Cortex of kidney (tissue), 1 donor: ENCODE data around the gene ICAM1.
"Not testable (repeated sequence)": the region's sequence is repeated elsewhere in the genome, so short reads cannot be mapped to it uniquely, and the experiment has no call there.

Experiments used
- DNase-seq: peaks from one replicate; lab custom pipeline; 2025; lab: John Stamatoyannopoulos, UW

The ICAM1 gene

GRCh38 chr19:10274589-10274988, 3.7 kb downstream of the ICAM1 start:
- DNase-seq: no peak

DNA sequence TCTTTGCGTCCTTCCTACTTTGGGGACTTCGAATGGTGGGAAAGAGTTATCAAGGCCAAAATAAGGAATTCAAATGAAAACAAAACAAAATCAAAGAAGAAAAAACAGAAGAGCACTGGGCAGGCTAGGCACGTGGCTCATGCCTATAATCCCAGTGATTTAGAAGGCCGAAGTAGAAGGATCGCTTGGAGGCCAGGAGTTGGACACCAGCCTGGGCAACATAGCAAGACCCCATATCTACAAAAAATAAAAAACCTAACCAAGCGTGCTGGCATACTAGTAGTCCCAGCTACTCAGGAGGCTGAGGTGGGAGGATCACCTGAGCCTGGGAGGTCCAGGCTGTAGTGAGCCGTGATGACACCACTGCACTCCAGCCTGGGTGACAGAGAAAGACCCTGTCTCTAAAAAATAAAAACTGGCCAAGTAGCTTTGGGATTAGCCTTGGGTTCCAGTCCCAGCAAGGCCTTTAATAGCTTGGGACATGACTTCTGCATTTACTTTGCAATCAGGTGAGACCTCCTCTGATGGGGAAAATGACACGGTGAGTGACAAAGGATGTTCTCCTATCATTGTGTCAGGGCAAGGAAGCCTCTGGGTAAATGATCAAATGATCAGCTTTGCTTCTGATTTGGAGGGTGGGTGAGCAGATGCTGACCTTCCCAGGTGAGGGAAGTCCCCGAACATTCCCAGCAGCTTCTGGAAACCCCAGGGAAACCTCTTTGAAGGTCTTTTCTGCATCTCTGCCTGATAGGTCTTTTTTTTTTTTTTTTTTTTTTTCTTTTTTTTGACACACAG, 7.1 kb downstream of the ICAM1 start:
- no peak for DNase-seq

- DNase-seq: no peak
Measured at GRCh38 chr19:10278935-10279334, 8.0 kb downstream of the ICAM1 start.

DNA sequence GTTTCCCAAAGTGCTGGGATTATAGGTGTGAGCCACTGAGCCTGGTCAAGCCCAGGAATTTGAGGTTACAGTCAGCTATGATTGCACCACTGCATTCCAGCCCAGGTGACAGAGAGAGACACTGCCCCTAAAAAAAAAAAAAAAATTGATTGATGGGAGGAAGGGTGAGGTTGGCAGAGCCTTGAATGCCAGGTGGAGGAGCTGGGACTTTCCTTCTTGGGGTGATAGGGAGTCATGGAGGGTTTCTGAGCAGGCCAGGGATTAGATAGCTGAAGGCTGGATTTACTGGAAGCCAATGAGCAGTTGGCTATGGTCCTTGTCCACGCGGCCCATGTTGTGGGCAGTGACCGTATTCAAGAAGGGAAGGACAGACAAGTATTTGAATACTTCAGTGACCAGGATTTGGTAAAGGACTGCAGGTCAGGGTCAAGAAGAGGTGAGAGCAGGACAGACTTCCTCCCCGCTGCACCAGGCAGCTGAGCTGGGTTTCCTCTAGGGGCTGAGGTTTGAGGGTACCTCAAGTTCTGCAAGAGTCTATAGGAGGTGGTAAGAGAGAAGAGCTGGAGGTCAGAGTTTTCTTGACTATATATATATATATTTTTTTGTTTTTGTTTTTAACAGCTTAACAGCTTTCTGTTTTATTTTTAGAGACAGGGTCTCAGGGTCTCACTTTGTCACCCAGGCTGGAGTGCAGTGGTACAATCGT, 9.0 kb downstream of the ICAM1 start:
- no peak for DNase-seq

- DNase-seq: not testable (repeated sequence)
Measured at GRCh38 chr19:10282043-10282442, 11.1 kb downstream of the ICAM1 start.

- DNase-seq: no peak
Measured at GRCh38 chr19:10283301-10284064, 12.6 kb downstream of the ICAM1 start.

- DNase-seq: no peak
Measured at GRCh38 chr19:10284065-10284959, 13.4 kb downstream of the ICAM1 start.

DNA sequence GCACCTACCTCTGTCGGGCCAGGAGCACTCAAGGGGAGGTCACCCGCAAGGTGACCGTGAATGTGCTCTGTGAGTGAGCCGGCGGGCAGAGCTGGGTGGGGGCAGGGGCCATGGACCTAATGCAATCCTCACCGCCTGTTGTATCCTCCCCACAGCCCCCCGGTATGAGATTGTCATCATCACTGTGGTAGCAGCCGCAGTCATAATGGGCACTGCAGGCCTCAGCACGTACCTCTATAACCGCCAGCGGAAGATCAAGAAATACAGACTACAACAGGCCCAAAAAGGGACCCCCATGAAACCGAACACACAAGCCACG, 14.0 kb downstream of the ICAM1 start:
- DNase-seq: no peak

DNA sequence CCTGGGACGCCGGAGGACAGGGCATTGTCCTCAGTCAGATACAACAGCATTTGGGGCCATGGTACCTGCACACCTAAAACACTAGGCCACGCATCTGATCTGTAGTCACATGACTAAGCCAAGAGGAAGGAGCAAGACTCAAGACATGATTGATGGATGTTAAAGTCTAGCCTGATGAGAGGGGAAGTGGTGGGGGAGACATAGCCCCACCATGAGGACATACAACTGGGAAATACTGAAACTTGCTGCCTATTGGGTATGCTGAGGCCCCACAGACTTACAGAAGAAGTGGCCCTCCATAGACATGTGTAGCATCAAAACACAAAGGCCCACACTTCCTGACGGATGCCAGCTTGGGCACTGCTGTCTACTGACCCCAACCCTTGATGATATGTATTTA, 14.5 kb downstream of the ICAM1 start:
- DNase-seq: no peak

DNA sequence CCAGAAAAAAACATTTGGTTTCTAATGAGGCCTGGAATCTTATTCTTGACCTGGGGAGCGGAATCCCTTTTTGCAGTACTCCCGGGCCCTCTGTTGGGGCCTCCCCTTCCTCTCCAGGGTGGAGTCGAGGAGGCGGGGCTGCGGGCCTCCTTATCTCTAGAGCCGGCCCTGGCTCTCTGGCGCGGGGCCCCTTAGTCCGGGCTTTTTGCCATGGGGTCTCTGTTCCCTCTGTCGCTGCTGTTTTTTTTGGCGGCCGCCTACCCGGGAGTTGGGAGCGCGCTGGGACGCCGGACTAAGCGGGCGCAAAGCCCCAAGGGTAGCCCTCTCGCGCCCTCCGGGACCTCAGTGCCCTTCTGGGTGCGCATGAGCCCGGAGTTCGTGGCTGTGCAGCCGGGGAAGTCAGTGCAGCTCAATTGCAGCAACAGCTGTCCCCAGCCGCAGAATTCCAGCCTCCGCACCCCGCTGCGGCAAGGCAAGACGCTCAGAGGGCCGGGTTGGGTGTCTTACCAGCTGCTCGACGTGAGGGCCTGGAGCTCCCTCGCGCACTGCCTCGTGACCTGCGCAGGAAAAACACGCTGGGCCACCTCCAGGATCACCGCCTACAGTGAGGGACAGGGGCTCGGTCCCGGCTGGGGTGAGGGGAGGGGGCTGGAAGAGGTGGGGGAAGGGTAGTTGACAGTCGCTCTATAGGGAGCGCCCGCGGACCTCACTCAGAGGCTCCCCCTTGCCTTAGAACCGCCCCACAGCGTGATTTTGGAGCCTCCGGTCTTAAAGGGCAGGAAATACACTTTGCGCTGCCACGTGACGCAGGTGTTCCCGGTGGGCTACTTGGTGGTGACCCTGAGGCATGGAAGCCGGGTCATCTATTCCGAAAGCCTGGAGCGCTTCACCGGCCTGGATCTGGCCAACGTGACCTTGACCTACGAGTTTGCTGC, 16.1 kb downstream of the ICAM1 start, which contains the start of gene ICAM4:
Gene ICAM4 (plus strand): TSS at position 153 of the 935 bp plus-strand sequence. CDS start 58 bp downstream, at position 211.
- no peak for DNase-seq

DNA sequence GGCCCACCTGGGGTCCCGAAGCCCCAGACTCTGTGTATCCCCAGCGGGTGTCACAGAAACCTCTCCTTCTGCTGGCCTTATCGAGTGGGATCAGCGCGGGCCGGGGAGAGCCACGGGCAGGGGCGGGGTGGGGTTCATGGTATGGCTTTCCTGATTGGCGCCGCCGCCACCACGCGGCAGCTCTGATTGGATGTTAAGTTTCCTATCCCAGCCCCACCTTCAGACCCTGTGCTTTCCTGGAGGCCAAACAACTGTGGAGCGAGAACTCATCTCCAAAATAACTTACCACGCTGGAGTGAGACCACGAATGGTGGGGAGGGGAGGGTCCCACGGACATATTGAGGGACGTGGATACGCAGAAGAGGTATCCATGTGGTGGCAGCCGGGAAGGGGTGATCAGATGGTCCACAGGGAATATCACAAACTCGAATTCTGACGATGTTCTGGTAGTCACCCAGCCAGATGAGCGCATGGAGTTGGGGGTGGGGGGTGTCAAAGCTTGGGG, 17.8 kb downstream of the ICAM1 start:
- DNase-seq: no peak

GRCh38 chr19:10289167-10289835, 18.4 kb downstream of the ICAM1 start:
- DNase-seq: no peak

- DNase-seq: no peak
Measured at GRCh38 chr19:10289836-10290356, 19.0 kb downstream of the ICAM1 start, which contains the start of gene ICAM5. TSS of gene ICAM5 (plus strand) at chr19:10289952. CDS start at chr19:10290044, 92 bp downstream.

GRCh38 chr19:10290357-10290875, 19.5 kb downstream of the ICAM1 start:
- DNase-seq: no peak

DNA sequence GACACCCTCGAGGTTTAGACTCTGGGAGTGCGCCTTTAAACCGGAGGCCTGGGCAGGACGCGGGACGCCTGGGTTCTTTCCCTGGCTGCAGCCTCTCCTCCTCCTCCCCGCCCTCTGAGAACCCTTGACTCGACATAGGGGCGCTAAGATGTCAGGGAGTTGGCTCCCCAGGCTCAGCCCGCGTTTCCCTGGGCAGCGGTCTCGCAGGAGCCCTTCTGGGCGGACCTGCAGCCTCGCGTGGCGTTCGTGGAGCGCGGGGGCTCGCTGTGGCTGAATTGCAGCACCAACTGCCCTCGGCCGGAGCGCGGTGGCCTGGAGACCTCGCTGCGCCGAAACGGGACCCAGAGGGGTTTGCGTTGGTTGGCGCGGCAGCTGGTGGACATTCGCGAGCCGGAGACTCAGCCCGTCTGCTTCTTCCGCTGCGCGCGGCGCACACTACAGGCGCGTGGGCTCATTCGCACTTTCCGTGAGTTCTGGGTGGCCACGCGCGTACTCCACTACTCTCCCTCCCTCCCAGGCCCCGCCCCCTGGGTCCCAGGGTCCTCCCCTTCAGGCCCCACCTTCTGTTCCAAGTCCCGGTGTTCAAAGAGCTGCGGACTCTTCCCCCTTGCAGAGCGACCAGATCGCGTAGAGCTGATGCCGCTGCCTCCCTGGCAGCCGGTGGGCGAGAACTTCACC, 20.1 kb downstream of the ICAM1 start:
- DNase-seq: no peak

GRCh38 chr19:10291554-10292205, 20.8 kb downstream of the ICAM1 start:
- no peak for DNase-seq

- no peak for DNase-seq
Measured at GRCh38 chr19:10292206-10292788, 21.4 kb downstream of the ICAM1 start.
